ENCODE data around the gene NCAM2.

NCAM2 gene

DNA sequence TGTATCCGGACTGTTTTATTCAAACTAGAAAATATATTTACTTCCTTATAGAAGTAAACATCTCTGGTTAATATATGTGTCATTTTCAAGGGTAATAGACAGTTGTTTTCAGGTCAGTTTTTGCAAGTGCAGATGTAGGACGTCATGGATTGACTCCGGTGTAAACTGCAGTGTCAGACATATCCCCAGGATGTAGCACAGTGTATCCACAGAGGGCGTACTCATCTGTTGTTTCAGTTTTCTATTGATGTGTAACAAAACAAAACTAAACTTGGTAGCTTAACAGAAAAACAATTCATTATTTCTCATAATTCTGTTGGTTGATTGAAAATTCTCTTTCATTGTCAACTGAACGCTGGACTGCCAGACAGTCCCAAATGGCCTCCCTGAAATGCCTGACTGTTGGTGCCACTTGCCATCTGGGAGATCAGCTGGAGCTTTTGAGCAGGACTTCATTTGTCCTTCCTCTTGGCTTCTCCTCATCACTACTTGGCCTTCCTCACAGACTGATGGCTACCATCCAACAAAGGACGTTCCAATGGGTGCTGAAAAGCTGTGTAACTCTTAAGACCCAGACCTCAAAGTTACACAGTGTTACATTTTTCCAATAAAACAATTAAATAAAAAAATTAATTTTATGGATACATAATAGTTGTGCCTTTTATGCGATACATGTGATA, 181.6 kb downstream of the NCAM2 start:
- no peak for DNase-seq

- no peak for DNase-seq
Observed at GRCh38 chr21:21182401-21183010, 184.3 kb downstream of the NCAM2 start.

- no peak for DNase-seq
Observed at GRCh38 chr21:21183092-21183491, 184.9 kb downstream of the NCAM2 start.

GRCh38 chr21:21184771-21185528, 186.7 kb downstream of the NCAM2 start:
- DNase-seq, result no peak

DNA sequence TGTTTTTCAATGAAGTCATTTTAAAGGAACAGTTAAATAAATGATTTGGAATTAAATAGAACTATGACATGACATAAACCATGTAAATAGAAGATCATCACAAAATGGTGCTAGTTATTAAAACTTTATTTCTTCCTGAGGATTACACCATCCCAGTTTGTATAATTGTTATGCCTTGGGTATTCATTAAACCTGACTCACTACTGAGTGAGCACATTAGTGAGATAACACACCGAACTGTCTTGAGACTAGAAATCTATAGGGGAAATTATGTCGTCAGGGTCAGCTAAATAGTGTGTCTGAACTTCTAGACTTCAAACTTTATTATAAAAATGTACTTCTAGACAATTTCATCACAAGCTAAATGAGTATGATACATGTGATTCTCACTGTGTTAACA, 189.4 kb downstream of the NCAM2 start:
- DNase-seq, result no peak

DNA sequence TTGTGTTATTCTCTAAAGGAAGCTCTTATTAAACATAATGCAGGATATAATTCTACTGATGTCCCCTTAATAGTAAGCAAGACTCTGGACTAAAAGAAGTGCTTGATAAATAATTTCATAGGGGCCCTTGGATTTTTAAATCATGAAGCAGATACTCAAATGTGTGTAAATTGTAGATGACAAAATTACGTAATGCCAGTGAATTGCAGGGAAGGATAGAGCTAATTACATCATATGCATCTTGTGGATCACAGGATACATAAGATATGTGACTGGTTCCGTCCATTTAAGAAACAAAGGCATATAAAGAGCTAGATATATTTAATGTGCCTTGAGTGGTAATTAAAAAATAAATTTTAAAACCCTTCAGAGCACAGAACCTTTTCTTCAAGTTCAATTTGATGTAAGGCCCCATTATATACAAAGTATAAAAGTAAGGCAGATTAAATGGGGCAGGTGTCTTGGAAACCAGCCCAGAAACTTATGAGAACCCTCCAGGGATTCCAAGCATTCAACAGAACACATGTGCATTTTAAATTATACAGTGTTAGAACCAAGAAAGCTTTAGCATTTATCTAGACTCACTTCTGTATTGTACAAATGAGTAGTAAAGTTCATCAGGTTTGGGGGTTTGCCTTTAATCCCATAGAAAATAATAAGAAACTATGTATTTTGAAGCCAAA, 190.4 kb downstream of the NCAM2 start:
- no peak for DNase-seq

- DNase-seq, result no peak
Observed at GRCh38 chr21:21195417-21195943, 197.3 kb downstream of the NCAM2 start.

DNA sequence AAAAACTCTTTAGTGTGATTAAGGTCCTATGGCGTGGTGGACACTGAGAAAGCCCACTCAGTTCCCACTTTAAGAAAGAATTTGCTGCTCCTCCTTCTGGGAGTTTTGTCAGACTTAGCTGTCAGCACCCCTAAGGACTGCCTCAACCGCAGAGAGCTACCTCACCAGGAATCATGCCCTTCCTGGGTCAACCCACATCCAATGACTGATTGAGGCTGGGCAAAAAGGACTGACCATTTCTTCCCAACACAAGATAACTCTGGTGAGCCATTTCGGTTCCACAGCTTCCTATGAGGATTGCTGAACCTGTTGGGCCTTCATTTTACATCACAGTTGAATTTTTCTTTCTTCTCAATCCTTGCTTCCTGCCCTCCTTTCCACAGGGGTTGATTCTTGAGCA, 197.9 kb downstream of the NCAM2 start:
- DNase-seq, result no peak

DNA sequence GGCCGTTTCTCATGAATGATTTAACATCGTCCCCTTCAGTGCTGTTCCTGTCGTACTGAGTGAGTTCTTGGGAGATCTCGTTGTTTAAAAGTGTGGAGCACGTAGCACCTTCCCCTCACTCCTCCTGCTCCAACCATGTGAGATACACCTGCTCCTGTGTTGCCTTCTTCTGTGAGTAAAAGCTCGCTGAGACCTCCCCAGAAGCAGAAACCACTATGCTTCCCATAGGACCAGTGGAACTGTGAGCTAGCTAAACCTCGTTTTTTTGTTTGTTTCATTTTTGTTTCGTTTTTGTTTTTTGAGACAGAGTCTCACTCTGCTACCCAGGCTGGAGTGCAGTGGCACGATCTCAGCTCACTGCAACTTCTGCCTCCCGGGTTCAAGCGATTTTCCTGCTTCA, 198.6 kb downstream of the NCAM2 start:
- DNase-seq, result no peak

GRCh38 chr21:21199342-21200102, 201.3 kb downstream of the NCAM2 start:
- no peak for DNase-seq

DNA sequence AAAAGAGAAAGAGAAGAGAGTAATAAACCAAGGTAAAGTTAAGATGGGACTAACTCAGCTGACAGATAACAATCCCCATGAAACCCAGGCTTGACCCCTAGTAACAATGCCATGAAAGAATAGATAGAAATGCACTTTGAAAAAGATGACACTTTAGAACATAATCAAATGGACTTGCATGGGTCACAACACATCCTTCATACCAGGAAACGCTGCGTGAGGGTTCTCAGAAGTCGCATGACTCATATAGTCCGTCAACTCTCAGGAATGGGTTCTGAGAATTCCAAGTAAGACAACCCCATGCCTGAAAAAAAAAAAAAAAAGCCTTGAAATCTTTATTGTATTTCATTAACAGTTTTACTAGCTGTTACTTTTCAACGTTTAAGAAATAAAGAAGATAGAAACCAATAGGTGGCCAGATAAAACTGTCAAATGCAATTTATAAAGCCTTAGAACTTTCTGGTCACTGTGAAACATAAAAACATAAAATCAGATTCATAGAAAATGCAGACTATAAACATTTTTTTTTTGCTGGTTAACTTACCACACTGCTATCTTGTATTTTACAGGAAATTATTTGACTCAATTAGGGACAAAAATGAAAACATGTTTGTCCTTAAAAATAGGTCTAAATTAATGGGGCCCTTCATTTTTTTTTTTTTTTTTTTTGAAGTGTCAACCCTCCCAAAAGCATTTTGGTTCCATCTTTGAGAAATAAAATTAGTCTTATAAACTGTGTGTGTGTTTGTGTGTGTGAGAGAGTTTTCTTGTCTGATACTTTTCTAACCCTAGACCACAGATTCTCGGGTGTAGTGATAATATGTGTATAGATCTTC, 202.1 kb downstream of the NCAM2 start:
- DNase-seq, result no peak

DNA sequence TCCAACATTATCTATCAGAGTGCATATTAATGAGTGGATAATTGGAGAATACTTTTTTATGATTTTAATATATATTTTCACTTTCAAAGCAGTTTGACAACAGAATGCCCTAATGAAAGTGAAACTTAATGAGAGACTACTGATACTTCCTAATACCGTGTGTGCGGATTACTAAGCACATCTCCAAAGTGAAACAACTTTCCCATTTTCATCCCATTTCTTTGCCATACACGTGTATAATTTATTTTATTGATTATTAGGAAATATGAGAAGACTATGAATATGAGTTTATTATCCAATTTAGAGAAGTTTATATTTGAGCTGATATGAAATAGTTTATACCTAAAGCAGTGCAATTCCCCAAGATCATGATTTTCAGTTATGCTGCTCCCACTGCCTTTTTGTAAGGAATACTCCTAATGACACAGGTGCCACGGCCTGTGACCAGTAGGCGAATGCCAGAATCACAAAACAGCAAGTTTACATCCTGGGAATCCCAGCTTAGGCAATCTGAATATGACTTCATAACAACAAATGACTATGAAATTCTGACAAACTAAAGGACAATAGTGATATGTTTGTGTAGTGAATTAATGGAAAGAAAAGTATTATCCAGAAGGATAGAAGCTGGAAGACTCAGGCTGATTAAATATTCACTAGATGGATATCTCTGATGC, 202.9 kb downstream of the NCAM2 start:
- no peak for DNase-seq

- DNase-seq, result no peak
Observed at GRCh38 chr21:21203822-21204339, 205.7 kb downstream of the NCAM2 start.

DNA sequence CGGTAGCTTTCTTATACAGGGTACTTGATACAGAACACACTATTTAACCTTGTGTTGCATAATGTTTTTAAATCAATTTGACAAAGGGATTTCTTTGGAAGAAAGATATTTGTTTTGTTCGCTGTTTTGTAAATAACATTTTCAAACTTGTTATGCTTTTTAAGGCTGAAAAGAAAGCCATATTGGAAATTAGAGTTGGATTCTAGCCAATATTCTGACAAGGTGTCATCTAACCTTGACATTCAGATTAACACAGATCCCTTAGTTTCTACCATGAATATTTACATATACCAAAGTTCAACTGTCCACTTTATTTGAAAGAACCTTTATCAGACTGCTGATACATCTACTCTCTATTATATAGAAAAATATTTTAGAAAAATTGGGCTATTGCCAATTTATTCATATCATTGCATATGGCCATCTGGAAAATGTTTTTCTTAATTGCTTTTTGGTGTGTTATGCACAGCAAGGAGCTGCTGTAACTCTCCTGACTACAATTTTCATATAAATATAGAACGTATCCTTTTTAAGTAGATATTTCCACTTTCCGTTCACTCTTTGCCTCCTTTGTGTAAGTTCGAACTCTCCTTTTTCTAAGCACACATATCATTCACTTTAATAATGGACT, 206.3 kb downstream of the NCAM2 start:
- no peak for DNase-seq

DNA sequence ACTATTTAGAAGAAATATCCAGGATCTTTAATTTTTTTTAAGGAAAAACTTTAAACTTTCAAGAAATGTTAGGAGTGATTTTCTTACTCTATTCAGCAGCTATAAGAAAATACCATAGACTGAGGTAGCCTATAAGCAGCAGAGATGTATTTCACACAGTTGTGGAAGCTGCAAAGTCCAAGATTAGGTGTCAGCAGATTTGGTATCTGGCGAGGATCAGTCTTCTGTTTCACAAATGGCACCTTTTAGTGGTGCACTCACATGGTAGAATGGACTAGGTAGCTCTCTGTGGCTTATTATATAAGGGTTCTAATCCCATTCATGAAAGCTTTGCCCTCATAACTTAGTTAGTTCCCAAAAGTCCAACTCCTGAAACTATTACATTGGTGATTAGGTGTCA, 207.4 kb downstream of the NCAM2 start:
- DNase-seq, result no peak

GRCh38 chr21:21210552-21210951, 212.3 kb downstream of the NCAM2 start:
- DNase-seq, result no peak

DNA sequence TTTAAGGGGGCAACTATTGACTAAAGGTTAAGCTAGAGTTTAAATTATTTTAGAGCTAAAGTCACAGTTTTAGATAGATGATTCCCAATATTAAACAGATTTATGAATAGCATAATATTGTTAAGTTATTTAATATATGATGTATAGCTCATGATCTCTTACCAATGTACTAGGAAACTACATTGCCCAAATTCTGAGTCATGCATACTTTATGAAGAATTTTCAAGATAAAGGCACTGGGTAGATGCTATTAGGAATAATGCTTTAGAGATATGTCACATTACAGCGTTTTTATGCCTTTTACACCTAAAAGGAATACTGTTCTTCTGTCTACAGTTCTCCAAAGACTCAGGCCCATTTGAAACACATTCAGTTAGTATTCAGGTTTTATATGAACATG, 215.1 kb downstream of the NCAM2 start:
- no peak for DNase-seq

DNA sequence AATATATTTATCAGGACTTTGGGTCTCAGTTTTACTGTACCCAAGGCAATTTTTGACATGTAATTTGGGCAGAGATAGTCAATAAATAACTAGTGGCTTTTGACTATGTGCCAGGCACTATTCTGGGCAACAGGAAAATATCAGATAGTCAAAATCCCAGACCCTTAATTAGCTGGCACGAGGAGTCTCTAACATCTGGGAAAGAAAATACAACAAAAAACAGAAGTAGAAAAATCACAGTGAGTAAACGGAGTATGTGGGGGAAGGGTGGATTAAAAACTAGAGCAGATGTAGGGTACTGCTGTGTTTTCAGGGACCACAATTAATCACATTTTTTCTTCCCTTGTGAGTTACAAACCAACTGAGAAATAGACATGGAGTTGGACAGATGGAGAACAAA, 217.8 kb downstream of the NCAM2 start:
- no peak for DNase-seq

- no peak for DNase-seq
Observed at GRCh38 chr21:21226472-21226871, 228.3 kb downstream of the NCAM2 start.

- DNase-seq, result no peak
Observed at GRCh38 chr21:21230672-21231071, 232.5 kb downstream of the NCAM2 start.
